OCI-LY7 (cell line): ENCODE measurements around the gene TMED1.

ENCODE experiments used
- CTCF ChIP-seq: fragments of 200-600 bp; sonication (generic); conservative IDR thresholded peaks from 2 replicates; pipeline ENCODE4 v1.5.1; 2014; ENCODE audit warnings: mild to moderate bottlenecking, antibody characterized with exemption, low read length, moderate library complexity, mixed read lengths
- EZH2phosphoT487 ChIP-seq: fragments of 200-600 bp; sonication (generic); IDR thresholded peaks from 2 replicates; pipeline ENCODE4 v1.6.1; 2018; ENCODE audit warnings: low read depth, borderline replicate concordance, mild to moderate bottlenecking, mixed run types, antibody characterized with exemption, low read length, moderate library complexity, mixed read lengths

- TF ChIP-seq EZH2phosphoT487 (no peak), CTCF (no peak)
These were observed 6.0 kb downstream of the TMED1 start for GRCh38 chr19:10829967-10830366.
